AG04449 (cell line): Measurements from ENCODE around the gene SLC26A11.

Experiments
- CTCF ChIA-PET: fragments of 350-600 bp; formaldehyde crosslinking; extraction: SDS; loops from one replicate; lab custom pipeline; 2021; ENCODE audit warnings: antibody characterized with exemption; lab: Yijun Ruan, JAX
- POLR2A ChIA-PET: fragments of 400-600, 350-600 bp; formaldehyde crosslinking; extraction: SDS; loops from one replicate; lab custom pipeline; 2020; ENCODE audit warnings: antibody characterized with exemption, inconsistent platforms; lab: Yijun Ruan, JAX
- DNase-seq: peaks from one replicate; pipeline ENCODE4 v3.0.0-alpha.2; 2010; ENCODE audit warnings: low read depth, low spot score
- H3K4me3 ChIP-seq: 2 replicates; pipeline ENCODE4 v1.5.1; 2011; ENCODE audit warnings: low read depth, mild to moderate bottlenecking, control low read depth, low read length
- TF ChIP-seq, protein P1 (sequence below): IDR thresholded peaks from one replicate; pipeline ENCODE4 v1.5.1; 2011; ENCODE audit warnings: mild to moderate bottlenecking, moderate library complexity, low read length, control low read depth, inconsistent platforms; ENCODE audit not compliant: insufficient read depth; ENCODE audit errors: missing control alignments

Gene SLC26A11

DNA sequence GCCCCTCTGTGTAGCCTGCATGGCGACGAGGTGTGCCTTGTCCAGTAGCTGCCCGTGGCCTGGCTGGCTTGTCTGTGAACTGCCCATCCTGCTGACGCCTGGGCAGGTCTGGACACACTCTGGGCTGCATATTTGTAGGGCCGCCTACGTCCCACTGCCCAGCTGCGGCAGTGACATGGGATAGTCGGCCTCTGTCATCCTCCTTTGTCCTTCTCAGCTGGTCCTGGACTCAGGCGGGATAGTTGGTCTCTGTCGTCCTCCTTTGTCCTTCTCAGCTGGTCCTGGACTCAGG lies 35.9 kb upstream of the SLC26A11 start:
- ChIA-PET CTCF (interaction anchor here (1.1 to 1.9 kb wide), 2 partner anchors 11 to 179 kb away, joined by 3 to 8 read pairs; no protein-coding TSS in a partner anchor), POLR2A (no interaction called here)
- no peak overlapping the region for H3K4me3 ChIP-seq
- no peak for DNase-seq
- TF ChIP-seq, protein P1, sequence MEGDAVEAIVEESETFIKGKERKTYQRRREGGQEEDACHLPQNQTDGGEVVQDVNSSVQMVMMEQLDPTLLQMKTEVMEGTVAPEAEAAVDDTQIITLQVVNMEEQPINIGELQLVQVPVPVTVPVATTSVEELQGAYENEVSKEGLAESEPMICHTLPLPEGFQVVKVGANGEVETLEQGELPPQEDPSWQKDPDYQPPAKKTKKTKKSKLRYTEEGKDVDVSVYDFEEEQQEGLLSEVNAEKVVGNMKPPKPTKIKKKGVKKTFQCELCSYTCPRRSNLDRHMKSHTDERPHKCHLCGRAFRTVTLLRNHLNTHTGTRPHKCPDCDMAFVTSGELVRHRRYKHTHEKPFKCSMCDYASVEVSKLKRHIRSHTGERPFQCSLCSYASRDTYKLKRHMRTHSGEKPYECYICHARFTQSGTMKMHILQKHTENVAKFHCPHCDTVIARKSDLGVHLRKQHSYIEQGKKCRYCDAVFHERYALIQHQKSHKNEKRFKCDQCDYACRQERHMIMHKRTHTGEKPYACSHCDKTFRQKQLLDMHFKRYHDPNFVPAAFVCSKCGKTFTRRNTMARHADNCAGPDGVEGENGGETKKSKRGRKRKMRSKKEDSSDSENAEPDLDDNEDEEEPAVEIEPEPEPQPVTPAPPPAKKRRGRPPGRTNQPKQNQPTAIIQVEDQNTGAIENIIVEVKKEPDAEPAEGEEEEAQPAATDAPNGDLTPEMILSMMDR: no peak

DNA sequence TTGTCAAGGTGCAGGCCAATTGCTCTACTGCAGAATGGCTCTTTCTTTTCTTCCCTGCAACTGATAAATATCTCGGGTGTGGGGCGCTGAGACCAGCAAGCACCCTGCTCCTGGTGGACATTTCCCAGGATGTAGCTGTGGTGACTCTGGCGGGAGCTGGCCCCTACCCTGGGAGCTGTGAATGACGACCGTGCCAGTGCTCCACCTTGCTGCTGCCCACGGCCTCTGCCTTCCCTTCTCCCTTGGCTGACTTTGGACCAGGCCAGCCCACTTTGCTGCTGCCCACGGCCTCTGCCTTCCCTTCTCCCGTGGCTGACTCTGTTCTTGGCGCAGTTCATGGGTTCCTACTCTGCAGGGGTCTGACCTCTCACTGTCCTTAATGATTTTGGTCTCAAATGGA lies 34.3 kb upstream of the SLC26A11 start:
- TF ChIP-seq, protein P1: no peak
- DNase-seq: no peak
- H3K4me3 ChIP-seq: no peak overlapping the region
- ChIA-PET POLR2A (no interaction called here), CTCF (interaction anchor here (2.1 kb wide), 1 partner anchor 9 kb away, joined by 6 read pairs; no protein-coding TSS in a partner anchor)

DNA sequence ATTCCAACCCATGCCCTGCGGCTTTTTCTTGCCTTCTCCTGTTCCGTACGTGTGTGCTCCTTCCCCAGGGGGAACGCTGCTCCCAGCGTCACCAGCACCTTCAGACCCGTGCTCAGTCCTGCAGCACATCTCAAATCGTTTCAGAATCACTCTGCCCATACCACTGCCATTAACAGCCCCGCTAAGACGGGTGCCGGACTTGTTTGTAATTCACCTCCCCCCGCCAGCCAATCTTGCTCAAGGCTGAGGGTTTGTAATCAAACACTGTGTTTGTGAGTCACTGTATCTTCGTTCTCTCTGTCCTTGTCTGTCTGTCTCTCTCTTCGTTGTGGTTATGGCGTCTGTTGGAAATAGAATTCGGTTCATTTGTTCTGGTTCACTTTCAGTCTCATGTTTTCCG lies 33.1 kb upstream of the SLC26A11 start:
- DNase-seq: no peak
- no peak overlapping the region for H3K4me3 ChIP-seq
- TF ChIP-seq, protein P1: no peak
- ChIA-PET POLR2A (no interaction called here), CTCF (interaction anchor here (2.1 to 2.4 kb wide), 2 partner anchors 8 to 10 kb away, joined by 6 to 12 read pairs; no protein-coding TSS in a partner anchor)

DNA sequence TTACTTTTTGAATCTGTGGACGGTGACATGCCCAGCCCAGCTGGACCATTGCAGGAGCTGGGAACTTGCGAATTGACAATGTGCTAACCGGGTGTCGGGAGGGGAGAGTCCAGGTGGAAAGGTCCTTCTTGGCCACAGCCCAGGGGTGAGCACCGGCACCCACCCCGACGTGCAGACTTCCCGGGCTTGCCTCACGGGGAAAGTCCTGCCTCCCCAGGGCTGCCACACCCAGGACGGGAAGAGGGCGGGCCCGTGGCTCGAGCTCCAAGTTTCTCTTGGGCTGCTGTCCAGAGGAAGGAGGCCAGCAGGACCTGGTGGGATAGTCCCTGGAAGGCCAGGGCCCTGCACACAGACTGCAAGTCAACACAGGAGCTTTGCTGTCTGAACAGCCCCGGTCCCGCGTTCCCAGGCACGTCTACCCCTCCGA lies 32.7 kb upstream of the SLC26A11 start:
- DNase-seq: no peak
- H3K4me3 ChIP-seq: no peak overlapping the region
- TF ChIP-seq, protein P1: no peak
- ChIA-PET CTCF (interaction anchor here (2.4 kb wide), 1 partner anchor 10 kb away, joined by 12 read pairs; no protein-coding TSS in a partner anchor), POLR2A (no interaction called here)

DNA sequence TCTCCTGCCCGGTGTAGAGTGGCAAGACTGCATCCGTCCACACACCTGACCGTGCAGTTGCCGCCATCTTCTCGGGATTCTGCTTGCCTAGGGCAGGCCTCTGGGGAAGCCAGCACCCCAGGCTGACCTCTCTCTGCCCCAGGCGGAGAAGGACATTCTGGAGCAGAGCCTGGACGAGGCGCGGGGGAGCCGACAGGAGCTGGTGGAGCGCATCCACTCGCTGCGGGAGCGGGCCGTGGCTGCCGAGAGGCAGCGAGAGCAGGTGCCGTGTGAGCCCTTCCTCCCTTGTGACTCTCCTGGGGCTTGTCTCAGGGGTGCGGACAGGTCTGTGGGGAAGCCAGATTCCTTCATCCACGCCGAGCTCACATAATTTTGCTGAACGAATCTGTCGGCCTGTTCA lies 30.6 kb upstream of the SLC26A11 start:
- TF ChIP-seq, protein P1: no peak
- DNase-seq: no peak
- H3K4me3 ChIP-seq: no peak overlapping the region
- CTCF ChIA-PET: interaction anchor here (1.5 kb wide), 1 partner anchor 11 kb away, joined by 6 read pairs; no protein-coding TSS in a partner anchor
- POLR2A ChIA-PET: no interaction called here

DNA sequence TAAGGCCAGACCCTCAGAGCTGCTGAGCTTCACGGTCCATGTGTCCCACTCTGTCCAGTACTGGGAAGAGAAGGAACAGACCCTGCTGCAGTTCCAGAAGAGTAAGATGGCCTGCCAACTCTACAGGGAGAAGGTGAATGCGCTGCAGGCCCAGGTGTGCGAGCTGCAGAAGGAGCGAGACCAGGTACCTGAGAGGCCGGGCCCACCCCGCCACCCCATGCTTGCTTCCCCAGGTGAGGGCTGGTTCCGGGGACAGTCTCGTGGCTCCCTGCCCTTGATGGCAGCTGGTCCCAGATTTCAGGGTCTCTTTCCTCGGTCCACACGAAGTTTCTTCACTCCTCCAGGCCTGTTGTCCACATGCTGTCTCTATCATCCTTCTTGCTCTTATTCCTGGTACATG lies 29.5 kb upstream of the SLC26A11 start:
- ChIA-PET CTCF (interaction anchor here (0.6 to 1.6 kb wide), 3 partner anchors 12 to 414 kb away, joined by 3 to 6 read pairs (median 4); no protein-coding TSS in a partner anchor), POLR2A (no interaction called here)
- no peak for DNase-seq
- H3K4me3 ChIP-seq: no peak overlapping the region
- TF ChIP-seq, protein P1: no peak
